Measurements from ENCODE around the gene EDAR. TPM values are rescaled to one million over a fixed set of nuclear protein-coding genes. Genes with fewer than 3 reads are reported as not detected.

Gene EDAR
- total and polyA plus RNA-seq, 2 of the 4 experiments (the other 2 are of a cell fraction), result not detected

DNA sequence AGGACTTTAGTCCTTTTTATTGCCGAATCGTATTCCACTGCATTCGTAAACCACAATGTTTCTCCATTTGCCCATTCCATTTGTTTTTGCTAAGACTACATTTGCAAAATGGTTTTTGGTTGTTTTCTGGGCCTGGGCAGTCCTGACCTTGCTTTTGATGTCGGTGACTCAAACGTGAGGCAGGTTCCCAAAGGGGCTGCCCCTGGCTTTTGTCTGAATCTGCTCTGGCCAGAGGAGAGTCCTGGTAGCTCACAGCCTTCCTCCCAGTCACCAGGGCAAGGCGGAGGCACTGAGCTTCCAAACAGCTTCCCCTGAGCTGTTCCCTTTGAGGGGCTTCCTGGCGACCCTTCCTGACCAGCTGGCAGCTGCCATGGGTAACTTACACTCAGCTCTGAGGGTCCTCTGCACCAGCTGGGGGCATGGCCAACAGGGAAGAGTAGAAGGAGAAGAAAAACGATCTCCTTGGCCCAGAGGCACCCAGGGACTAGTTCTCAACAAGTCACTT is 47.8 kb downstream of the EDAR start:
- CTCF ChIA-PET, result no interaction called here
- Histone ChIP-seq H2AK5ac (ENCODE audit: low read depth, low read length) (no peak overlapping the region), H2BK5ac (ENCODE audit: low read depth, low read length, poor library complexity, severe bottlenecking) (no peak overlapping the region), H2BK15ac (ENCODE audit: low read depth, low read length) (no peak overlapping the region), H3K4me3 (ENCODE audit: insufficient read depth, low read depth, low read length) (no peak overlapping the region), H3K27me3 (ENCODE audit: control insufficient read depth, insufficient read depth, low read length) (peaks cover 70% of the 10 kb centered on the region), H3K4me1 (ENCODE audit: control insufficient read depth, insufficient read depth, low read length) (0 out of 2 replicates have a peak, but pooled peaks cover 2% of the 10 kb centered on the region), H3K9ac (ENCODE audit: low read depth, low read length) (no peak overlapping the region), H4K8ac (ENCODE audit: low read depth in 2 of 2, low read length in 2 of 2) (no peak overlapping the region), H3K9me1 (ENCODE audit: insufficient read depth, low read length) (no peaks in the 10 kb centered on the region), H4K5ac (ENCODE audit: low read depth, low read length) (no peak overlapping the region), H4K20me1 (ENCODE audit: insufficient read depth, low read length) (no peaks in the 10 kb centered on the region; the same call in 1 of the 2 replicates), H3K27ac (ENCODE audit: insufficient read depth, low read length) (no peak overlapping the region), H3K79me1 (ENCODE audit: low read depth in 1 of 2, low read length in 2 of 2) (no peaks in the 10 kb centered on the region), H3K4me2 (ENCODE audit: low read depth, low read length) (no peak overlapping the region), H4K91ac (ENCODE audit: insufficient read depth, low read depth, low read length) (no peak overlapping the region), H3K4ac (ENCODE audit: low read depth, low read length) (no peak overlapping the region), H2BK120ac (ENCODE audit: low read depth, low read length) (no peak overlapping the region), H2AFZ (replicated peaks; ENCODE audit: low read length, poor library complexity) (no peak overlapping the region), H3K14ac (replicated peaks; ENCODE audit: low read depth, low read length) (no peak overlapping the region), H3K56ac (ENCODE audit: extremely low read depth, insufficient read depth, low read length) (no peak overlapping the region), H3K9me3 (ENCODE audit: control insufficient read depth, insufficient read depth, low read length) (no peaks in the 10 kb centered on the region), H2AK9ac (replicated peaks; ENCODE audit: low read depth, low read length, poor library complexity) (peak overlapping the region; percentile 24), H2BK20ac (ENCODE audit: low read depth, low read length) (no peak overlapping the region), H3K18ac (ENCODE audit: low read depth, low read length) (no peak overlapping the region), H3K23ac (ENCODE audit: low read depth, low read length) (no peak overlapping the region), H3K36me3 (ENCODE audit: control insufficient read depth, insufficient read depth, low read length) (no peaks in the 10 kb centered on the region)
- in situ Hi-C loops (cut with MboI; ENCODE audit: low sequenced_read_pairs), result no loop called here
- no peak for DNase-seq
- dilution Hi-C loops (cut with HindIII; ENCODE audit: low sequenced_read_pairs, unreplicated experiment), result no loop called here
- BruUV-seq (replicated peaks), result no TSS peak
- intact Hi-C loops (cut with micrococcal nuclease), result no loop called here
- WGBS, 2 experiments (ENCODE audit: extremely low coverage in 2 of 2, insufficient read length in 1 of 2), result no CpG with 5 or more reads among the region's 8 CpGs
- POLR2A ChIA-PET (ENCODE audit: unreplicated experiment), result no interaction called here
- TF ChIP-seq RFX5 (IDR thresholded peaks at IDR 0.05; ENCODE audit: low read depth, low read length), result no peak
- no peak for TF ChIP-seq CEBPB (IDR thresholded peaks at IDR 0.05; ENCODE audit: low read depth, low read length)
- no peak for TF ChIP-seq RCOR1 (IDR thresholded peaks at IDR 0.05; ENCODE audit: insufficient replicate concordance, low read length)
- TF ChIP-seq MXI1 (IDR thresholded peaks at IDR 0.05; ENCODE audit: borderline replicate concordance, low read depth, low read length), result no peak
- TF ChIP-seq SMC3 (IDR thresholded peaks at IDR 0.05; ENCODE audit: low read depth, low read length), result no peak
- no peak for TF ChIP-seq FOS (IDR thresholded peaks at IDR 0.05; ENCODE audit: low read depth, low read length)
- no peak for TF ChIP-seq CHD1 (IDR thresholded peaks at IDR 0.05; ENCODE audit: low read depth, low read length)
- TF ChIP-seq RAD21 (IDR thresholded peaks at IDR 0.05; ENCODE audit: low read length), result no peak
- TF ChIP-seq, protein P1, sequence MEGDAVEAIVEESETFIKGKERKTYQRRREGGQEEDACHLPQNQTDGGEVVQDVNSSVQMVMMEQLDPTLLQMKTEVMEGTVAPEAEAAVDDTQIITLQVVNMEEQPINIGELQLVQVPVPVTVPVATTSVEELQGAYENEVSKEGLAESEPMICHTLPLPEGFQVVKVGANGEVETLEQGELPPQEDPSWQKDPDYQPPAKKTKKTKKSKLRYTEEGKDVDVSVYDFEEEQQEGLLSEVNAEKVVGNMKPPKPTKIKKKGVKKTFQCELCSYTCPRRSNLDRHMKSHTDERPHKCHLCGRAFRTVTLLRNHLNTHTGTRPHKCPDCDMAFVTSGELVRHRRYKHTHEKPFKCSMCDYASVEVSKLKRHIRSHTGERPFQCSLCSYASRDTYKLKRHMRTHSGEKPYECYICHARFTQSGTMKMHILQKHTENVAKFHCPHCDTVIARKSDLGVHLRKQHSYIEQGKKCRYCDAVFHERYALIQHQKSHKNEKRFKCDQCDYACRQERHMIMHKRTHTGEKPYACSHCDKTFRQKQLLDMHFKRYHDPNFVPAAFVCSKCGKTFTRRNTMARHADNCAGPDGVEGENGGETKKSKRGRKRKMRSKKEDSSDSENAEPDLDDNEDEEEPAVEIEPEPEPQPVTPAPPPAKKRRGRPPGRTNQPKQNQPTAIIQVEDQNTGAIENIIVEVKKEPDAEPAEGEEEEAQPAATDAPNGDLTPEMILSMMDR (conservative IDR thresholded peaks at IDR 0.05; ENCODE audit: low read depth, low read length), result no peak
- TF ChIP-seq MAZ (IDR thresholded peaks at IDR 0.05; ENCODE audit: borderline replicate concordance, low read depth, low read length), result no peak
- TF ChIP-seq NFE2L2 (IDR thresholded peaks at IDR 0.05; ENCODE audit: low read depth, low read length), result no peak
- TF ChIP-seq POLR2A (IDR thresholded peaks at IDR 0.05; ENCODE audit: low read depth, low read length), result no peak
- no peak for TF ChIP-seq MAFK (IDR thresholded peaks at IDR 0.05; ENCODE audit: low read depth, low read length)
- no peak for TF ChIP-seq BHLHE40 (IDR thresholded peaks at IDR 0.05; ENCODE audit: low read depth, low read length)
- TF ChIP-seq, protein P2, sequence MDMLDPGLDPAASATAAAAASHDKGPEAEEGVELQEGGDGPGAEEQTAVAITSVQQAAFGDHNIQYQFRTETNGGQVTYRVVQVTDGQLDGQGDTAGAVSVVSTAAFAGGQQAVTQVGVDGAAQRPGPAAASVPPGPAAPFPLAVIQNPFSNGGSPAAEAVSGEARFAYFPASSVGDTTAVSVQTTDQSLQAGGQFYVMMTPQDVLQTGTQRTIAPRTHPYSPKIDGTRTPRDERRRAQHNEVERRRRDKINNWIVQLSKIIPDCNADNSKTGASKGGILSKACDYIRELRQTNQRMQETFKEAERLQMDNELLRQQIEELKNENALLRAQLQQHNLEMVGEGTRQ (IDR thresholded peaks at IDR 0.05; ENCODE audit: low read depth, low read length), result no peak
- TF ChIP-seq, protein P3, sequence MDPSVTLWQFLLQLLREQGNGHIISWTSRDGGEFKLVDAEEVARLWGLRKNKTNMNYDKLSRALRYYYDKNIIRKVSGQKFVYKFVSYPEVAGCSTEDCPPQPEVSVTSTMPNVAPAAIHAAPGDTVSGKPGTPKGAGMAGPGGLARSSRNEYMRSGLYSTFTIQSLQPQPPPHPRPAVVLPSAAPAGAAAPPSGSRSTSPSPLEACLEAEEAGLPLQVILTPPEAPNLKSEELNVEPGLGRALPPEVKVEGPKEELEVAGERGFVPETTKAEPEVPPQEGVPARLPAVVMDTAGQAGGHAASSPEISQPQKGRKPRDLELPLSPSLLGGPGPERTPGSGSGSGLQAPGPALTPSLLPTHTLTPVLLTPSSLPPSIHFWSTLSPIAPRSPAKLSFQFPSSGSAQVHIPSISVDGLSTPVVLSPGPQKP (IDR thresholded peaks at IDR 0.05; ENCODE audit: borderline replicate concordance, low read depth, low read length), result no peak
- ATAC-seq (ENCODE audit: low read depth), result no peak

Measured in IMR-90 (cell line).